Panc1 (cell line): ENCODE results near the gene TAF15. TPM values are rescaled to one million over a fixed set of nuclear protein-coding genes. Genes with fewer than 3 reads are reported as not detected.

Source experiments
- ATAC-seq: fragments of 200-7000 bp; cut with Tn5 transposase; 2 replicates; pipeline ENCODE4 v1.9.1; 2020; ENCODE audit warnings: mild to moderate bottlenecking, moderate library complexity
- BruUV-seq: library from RNA; stranded (reverse); fragments of 400-500 nt; replicated peaks from 2 replicates; lab custom pipeline; 2021; lab: Mats Ljungman, UMichigan
- CTCF ChIA-PET: fragments of 300-600 bp; sonication (Branson Sonifier 250); formaldehyde crosslinking; loops from one replicate; lab custom pipeline; 2022; ENCODE audit warnings: antibody characterized with exemption; lab: Charles Lee
- POLR2A ChIA-PET: fragments of 300-600 bp; sonication (Branson Sonifier 250); formaldehyde crosslinking; loops from one replicate; lab custom pipeline; 2022; ENCODE audit warnings: antibody characterized with exemption; lab: Charles Lee
- DNase-seq: peaks from one replicate; pipeline ENCODE4 v3.0.0-alpha.2; 2010; ENCODE audit warnings: low read depth, low spot score
- H3K27ac ChIP-seq: 2 replicates; pipeline ENCODE4 v1.5.1; 2011; ENCODE audit warnings: mild to moderate bottlenecking, low read length, inconsistent platforms
- H3K27me3 ChIP-seq: fragments of 200-500 bp; sonication (Bioruptor generic); 2 replicates; pipeline ENCODE4 v1.6.0; 2014; ENCODE audit warnings: low read length, inconsistent platforms; ENCODE audit not compliant: control insufficient read depth, insufficient read depth
- H3K36me3 ChIP-seq: fragments of 200-500 bp; sonication (Bioruptor generic); 2 replicates; pipeline ENCODE4 v1.5.1; 2014; ENCODE audit warnings: inconsistent platforms, mild to moderate bottlenecking, low read length, moderate library complexity; ENCODE audit not compliant: control insufficient read depth, insufficient read depth
- H3K4me1 ChIP-seq: 2 replicates; pipeline ENCODE4 v1.5.1; 2011; ENCODE audit warnings: inconsistent platforms, mild to moderate bottlenecking, low read length, moderate library complexity; ENCODE audit not compliant: control insufficient read depth, insufficient read depth
- H3K4me3 ChIP-seq, 2 experiments: 2 replicates each; pipeline ENCODE4 v1.5.1; 2011 to 2012; ENCODE audit warnings: low read depth in 2 of 2, low read length in 2 of 2, mild to moderate bottlenecking in 2 of 2, inconsistent platforms in 1 of 2, moderate library complexity in 1 of 2
- H3K9me3 ChIP-seq: fragments of 200-500 bp; sonication (Bioruptor generic); 2 replicates; pipeline ENCODE4 v1.5.1; 2014; ENCODE audit warnings: low read depth, mild to moderate bottlenecking, inconsistent platforms, low read length, moderate library complexity; ENCODE audit not compliant: control insufficient read depth, insufficient read depth
- POLR2AphosphoS5 ChIP-seq: IDR thresholded peaks from 2 replicates; pipeline ENCODE4 v1.6.1; 2012; ENCODE audit warnings: mild to moderate bottlenecking, low read depth, low read length, moderate library complexity
- SIN3A ChIP-seq: IDR thresholded peaks from 2 replicates; pipeline ENCODE4 v1.6.1; 2012; ENCODE audit warnings: low read depth, mild to moderate bottlenecking, low read length, moderate library complexity, borderline replicate concordance; ENCODE audit not compliant: insufficient read depth
- TCF7L2 ChIP-seq: IDR thresholded peaks from 2 replicates; pipeline ENCODE4 v1.6.1; 2011; ENCODE audit warnings: mild to moderate bottlenecking, low read depth, low read length, inconsistent platforms
- in situ Hi-C: cut with HindIII; loops from 2 replicates; pipeline ENCODE4 v1.10.0; 2016; ENCODE audit warnings: low sequenced_read_pairs, low pct_unique_long_range_greater_than_20kb
- intact Hi-C: fragments of 100-400 bp; cut with micrococcal nuclease; formaldehyde crosslinking; loops from one replicate; pipeline ENCODE4 v1.10.0; 2022; ENCODE audit not compliant: unreplicated experiment
- total RNA-seq: library from RNA; stranded (reverse); gene quantifications from one replicate; pipeline ENCODE4 v1.2.1, GENCODE V29; 2021; ENCODE audit not compliant: unreplicated experiment
- TF ChIP-seq, protein P1 (sequence below), 2 experiments: IDR thresholded peaks; 2 replicates each; pipeline ENCODE4 v1.6.1; 2011 to 2012; ENCODE audit warnings: low read depth in 2 of 2, control low read depth in 1 of 2, low read length in 1 of 2, mild to moderate bottlenecking in 1 of 2, moderate library complexity in 1 of 2; ENCODE audit not compliant: insufficient read depth in 1 of 2
- TF ChIP-seq, protein P2 (sequence below): fragments of 450-650 bp; IDR thresholded peaks from 2 replicates; pipeline ENCODE4 v1.5.1; 2017; ENCODE audit warnings: mild to moderate bottlenecking

Gene TAF15
- total RNA-seq, 1 experiment from 2014 or later = 249 TPM

DNA sequence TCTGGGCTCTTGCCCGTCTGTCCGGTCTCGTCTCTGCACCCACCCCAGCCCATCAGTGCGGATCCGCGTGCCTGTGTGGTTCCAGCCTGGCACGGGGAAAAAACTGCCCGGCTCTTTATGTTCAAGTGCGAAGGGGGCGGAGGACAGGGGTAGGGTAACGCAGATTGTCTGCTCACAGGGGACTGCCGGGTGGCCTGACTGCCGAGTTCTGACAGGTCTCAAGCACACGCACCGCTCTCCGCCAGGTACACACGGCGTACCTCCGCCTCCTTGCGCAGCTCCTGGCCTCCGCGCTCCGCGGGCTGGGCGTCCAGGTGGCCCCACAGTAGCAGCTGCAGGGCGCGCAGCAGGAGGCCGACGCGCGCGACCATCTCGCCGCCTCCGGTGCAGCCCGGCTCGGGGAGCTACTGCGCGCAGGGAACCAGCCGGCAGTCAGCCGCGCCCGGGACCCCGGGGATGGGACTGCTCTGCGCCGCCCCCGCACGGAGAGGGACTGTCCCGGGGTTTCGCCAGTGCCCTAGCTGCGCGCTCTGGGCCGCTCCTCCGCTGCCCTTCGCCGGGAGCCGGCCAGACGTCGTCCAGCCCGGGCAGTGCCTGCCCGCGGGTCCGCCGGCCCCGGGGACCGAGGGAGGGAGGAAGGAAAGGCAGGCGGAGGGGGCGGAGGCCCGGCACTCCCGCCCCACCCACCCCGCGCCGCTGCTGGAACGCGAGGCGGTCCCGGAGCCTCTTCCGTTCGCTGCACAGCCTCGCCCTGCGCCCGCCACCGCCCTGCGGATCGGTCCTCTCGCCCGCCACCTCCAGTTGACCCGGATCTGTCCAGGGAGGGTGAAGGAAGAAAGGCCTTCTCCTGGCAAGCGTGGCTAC is 14.0 kb upstream of the TAF15 start, which contains the start of gene MMP28:
Gene MMP28, minus strand, starts transcription at position 635 of the 864 bp plus-strand sequence. Its CDS starts 264 bp downstream, at position 371.
- POLR2A ChIA-PET = interaction anchor here (0.6 kb wide), 1 partner anchor 47 kb away, joined by 3 read pairs; no protein-coding TSS in a partner anchor
- TF ChIP-seq, protein P1, sequence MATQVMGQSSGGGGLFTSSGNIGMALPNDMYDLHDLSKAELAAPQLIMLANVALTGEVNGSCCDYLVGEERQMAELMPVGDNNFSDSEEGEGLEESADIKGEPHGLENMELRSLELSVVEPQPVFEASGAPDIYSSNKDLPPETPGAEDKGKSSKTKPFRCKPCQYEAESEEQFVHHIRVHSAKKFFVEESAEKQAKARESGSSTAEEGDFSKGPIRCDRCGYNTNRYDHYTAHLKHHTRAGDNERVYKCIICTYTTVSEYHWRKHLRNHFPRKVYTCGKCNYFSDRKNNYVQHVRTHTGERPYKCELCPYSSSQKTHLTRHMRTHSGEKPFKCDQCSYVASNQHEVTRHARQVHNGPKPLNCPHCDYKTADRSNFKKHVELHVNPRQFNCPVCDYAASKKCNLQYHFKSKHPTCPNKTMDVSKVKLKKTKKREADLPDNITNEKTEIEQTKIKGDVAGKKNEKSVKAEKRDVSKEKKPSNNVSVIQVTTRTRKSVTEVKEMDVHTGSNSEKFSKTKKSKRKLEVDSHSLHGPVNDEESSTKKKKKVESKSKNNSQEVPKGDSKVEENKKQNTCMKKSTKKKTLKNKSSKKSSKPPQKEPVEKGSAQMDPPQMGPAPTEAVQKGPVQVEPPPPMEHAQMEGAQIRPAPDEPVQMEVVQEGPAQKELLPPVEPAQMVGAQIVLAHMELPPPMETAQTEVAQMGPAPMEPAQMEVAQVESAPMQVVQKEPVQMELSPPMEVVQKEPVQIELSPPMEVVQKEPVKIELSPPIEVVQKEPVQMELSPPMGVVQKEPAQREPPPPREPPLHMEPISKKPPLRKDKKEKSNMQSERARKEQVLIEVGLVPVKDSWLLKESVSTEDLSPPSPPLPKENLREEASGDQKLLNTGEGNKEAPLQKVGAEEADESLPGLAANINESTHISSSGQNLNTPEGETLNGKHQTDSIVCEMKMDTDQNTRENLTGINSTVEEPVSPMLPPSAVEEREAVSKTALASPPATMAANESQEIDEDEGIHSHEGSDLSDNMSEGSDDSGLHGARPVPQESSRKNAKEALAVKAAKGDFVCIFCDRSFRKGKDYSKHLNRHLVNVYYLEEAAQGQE (IDR thresholded peaks at IDR 0.05; ENCODE audit: insufficient read depth in 1 of 2, low read depth in 2 of 2, low read length in 1 of 2) = no peak
- TF ChIP-seq TCF7L2 (peak; percentile 34; the same call in 1 of the 2 replicates), SIN3A (0 out of 2 replicates have a peak, but pooled peaks have one; percentile 36)
- ATAC-seq = peak; percentile 82
- in situ Hi-C loops (no loop called here), intact Hi-C loops (no loop called here)
- peaks cover 5% of the 10 kb centered on the region; the same call in 1 of the 2 replicates for H3K4me1 ChIP-seq
- no peaks in the 10 kb centered on the region for H3K36me3 ChIP-seq
- H3K4me3 ChIP-seq = peak within 1 kb of the TSS; percentile 48 to 60
- peaks cover 12% of the 10 kb centered on the region for H3K27me3 ChIP-seq
- H3K9me3 ChIP-seq = no peaks in the 10 kb centered on the region
- CTCF ChIA-PET = interaction anchor here (1.4 kb wide), 1 partner anchor 31 kb away, joined by 5 read pairs; no protein-coding TSS in a partner anchor
- no peak for DNase-seq
- H3K27ac ChIP-seq = peak within 1 kb of the TSS; percentile 52; the same call in 1 of the 2 replicates
- BruUV-seq = no TSS peak

DNA sequence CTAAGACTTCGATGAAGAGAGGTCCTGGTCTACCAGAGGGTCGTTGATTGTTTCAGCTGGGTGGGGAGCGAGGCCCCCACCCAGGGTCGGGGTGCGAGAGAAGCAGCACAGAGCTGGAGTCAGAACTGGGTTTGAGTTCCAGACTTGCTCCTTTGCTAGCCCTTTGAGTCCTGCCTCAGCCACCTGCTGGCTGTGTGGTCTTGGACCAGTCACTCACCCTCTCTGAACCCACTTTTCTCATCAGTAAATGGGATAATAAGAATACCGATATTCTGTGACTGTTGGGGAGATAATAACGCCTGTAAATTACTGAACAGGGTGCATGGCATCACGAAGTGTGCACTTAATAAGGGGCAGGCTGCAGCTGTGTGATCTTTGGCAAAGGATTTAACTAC is 13.4 kb upstream of the TAF15 start:
- H3K9me3 ChIP-seq = no peaks in the 10 kb centered on the region
- peaks cover 5% of the 10 kb centered on the region; the same call in 1 of the 2 replicates for H3K4me1 ChIP-seq
- no peak for ATAC-seq
- TF ChIP-seq POLR2AphosphoS5 = no peak
- no peak for TF ChIP-seq TCF7L2
- TF ChIP-seq SIN3A = no peak
- TF ChIP-seq, protein P1 (IDR thresholded peaks at IDR 0.05; ENCODE audit: insufficient read depth in 1 of 2, low read depth in 2 of 2, low read length in 1 of 2) = no peak
- TF ChIP-seq, protein P2, sequence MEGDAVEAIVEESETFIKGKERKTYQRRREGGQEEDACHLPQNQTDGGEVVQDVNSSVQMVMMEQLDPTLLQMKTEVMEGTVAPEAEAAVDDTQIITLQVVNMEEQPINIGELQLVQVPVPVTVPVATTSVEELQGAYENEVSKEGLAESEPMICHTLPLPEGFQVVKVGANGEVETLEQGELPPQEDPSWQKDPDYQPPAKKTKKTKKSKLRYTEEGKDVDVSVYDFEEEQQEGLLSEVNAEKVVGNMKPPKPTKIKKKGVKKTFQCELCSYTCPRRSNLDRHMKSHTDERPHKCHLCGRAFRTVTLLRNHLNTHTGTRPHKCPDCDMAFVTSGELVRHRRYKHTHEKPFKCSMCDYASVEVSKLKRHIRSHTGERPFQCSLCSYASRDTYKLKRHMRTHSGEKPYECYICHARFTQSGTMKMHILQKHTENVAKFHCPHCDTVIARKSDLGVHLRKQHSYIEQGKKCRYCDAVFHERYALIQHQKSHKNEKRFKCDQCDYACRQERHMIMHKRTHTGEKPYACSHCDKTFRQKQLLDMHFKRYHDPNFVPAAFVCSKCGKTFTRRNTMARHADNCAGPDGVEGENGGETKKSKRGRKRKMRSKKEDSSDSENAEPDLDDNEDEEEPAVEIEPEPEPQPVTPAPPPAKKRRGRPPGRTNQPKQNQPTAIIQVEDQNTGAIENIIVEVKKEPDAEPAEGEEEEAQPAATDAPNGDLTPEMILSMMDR = no peak
- BruUV-seq = no TSS peak
- in situ Hi-C loops = no loop called here
- no peak for DNase-seq
- H3K27me3 ChIP-seq = peaks cover 12% of the 10 kb centered on the region
- ChIA-PET POLR2A (interaction anchor here (0.9 kb wide), 1 partner anchor 13 kb away, joined by 4 read pairs; the partner anchor contains the start of gene TAF15), CTCF (no interaction called here)
- H3K36me3 ChIP-seq = no peaks in the 10 kb centered on the region
- peak overlapping the region; percentile 52; the same call in 1 of the 2 replicates for H3K27ac ChIP-seq
- H3K4me3 ChIP-seq = peak overlapping the region; percentile 48 to 60
- intact Hi-C loops = no loop called here
